ENCODE measurements around the gene TMEM51.

TMEM51 gene

DNA sequence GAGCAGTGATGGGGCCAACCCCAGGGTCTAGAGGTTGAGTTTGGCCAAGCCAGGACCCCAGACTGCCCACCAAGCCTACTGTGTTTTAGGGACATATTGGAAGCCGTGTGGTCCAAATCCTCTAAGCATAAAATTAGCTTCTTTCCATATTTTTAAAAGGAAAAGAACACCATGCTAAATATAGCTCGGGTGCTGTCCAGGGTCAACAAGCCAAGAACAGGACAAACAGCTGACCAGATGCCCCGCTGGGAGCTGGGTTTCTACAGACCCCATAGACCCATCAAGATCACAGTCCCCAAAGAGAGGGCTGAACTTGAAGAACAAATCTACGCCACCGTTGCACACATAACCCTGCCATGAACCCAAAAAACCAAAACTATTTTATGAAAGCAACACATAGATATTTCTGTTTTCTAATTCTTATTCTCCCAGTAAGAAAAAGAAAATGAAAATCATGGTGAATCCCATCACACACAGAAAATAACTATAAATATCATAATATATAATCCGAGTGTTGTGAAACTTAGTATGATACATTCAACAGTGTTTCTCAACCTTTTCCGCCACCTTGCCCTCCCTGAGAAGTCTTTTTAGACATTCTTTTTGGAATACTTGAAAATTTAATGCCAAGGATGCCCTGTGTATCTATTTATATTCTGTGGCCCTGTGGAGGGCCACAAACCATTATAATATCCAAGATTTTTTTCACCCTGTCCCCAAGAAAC is 57.3 kb downstream of the TMEM51 start:
- FAIRE-seq (no peak), DNase-seq (ENCODE audit: extremely low spot score, insufficient read length, low read depth) (no peak)

DNA sequence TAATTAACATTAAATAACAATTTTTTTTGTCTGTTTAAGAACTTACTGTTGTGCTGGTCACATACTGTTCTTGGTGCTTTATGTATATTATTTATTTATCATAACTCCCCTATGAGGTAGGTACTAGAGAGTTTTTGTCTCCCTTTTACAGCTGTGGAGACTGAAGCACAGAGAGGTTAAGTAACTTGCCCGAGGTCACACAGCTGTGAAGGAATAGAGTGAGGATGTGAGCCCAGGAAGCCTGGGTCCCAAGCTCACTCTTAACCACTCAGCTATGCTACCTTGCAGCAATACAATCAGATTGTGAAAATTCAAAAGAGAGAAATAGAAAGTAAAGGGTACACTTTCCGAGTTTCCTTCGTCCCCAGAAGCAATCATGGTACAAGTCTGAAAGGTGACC is 57.9 kb downstream of the TMEM51 start:
- FAIRE-seq, result no peak
- no peak for DNase-seq (ENCODE audit: extremely low spot score, insufficient read length, low read depth)

DNA sequence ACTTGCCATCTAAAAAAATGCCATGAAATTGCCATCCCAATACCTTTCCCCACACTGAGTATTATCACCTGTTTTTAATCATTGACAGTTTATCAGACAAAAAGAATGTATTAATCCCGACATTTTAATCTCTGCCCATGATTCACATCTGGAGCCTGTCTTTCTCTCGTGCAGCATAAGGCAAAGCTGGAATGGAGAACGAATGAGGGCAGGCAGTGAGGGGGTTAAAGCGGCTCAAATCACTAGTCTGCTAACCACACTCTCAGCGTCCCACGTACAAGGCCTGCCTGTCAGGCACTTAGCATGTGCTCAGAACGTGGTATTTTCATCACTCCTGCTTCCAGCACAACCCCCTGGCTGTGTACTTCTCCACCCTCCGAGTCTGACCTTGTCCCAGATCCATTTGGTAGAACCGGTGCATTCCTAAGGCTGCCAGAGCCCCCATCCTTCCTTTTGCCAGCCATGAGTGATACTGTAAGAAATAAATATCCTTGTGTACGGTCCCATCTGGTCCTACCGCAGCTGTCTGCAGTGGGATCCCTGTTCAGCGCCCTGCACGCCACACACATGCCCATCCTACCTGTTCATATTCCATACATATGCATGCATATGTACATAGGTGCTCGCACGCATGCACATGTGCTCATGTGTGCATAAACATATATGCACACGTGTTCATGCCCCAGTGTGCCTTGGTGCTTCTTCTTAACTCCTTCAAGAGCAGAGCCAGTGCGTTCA is 58.8 kb downstream of the TMEM51 start:
- FAIRE-seq (no peak), DNase-seq (ENCODE audit: extremely low spot score, insufficient read length, low read depth) (no peak)

DNA sequence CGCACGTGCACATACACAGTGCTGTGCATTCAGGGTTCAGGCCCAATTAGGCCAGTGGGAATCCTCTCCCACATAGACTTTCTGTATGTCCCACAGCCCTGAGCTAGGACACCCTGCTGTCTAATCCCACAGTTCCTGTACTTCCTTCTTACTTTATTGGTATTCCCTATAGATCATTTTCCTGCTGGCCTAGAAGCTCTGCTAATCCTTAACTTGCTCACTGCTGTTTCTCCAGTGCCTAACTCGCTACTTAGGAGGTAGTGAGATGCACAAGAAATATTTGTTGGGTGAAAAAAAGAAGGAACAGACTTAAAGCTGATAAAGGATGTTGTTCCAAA is 59.4 kb downstream of the TMEM51 start:
- DNase-seq (ENCODE audit: extremely low spot score, insufficient read length, low read depth) (no peak), FAIRE-seq (no peak)

DNA sequence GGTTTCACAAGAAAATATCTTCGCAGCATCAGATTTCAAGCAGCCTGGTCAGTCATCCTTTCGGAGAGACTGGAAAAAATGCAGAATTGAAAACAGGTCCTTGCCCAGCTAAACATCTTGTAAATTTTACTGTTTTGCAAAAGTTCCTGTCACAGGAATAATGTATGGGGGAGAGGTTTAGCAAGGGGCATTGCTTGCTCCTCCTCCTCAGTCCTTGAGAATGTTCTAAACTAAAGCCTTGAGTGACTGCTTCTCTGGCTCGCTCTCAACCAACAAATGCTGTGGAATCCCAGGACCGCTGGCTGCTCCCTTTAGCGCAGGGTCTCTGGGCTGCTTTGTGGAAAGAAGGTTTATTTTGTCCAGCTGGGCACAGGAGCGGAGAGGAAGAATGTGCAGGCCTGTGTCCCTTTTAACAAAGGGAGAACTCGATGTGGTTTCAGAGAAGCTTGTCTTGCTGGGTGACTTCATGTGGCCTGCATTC is 59.8 kb downstream of the TMEM51 start:
- FAIRE-seq, result no peak

DNA sequence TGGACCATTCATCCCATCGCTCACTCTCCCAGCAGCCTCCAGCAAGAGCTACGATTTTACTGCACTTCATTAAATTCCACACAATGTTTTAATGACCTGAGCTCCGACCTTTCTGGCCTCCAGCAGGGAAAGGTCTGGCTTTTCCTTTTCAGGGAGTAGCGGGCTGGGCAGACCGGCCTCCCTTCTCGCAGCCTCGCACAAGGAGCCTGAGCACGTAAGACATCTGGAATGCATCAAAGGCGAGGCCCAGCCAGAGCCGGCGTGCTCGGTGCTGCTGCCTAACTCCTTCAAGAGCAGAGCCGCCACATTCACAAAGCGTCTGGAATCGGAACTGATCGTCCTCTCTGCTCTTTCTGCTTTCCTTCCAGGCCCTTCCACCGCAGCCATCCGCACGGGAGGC is 61.0 kb downstream of the TMEM51 start:
- DNase-seq (ENCODE audit: extremely low spot score, insufficient read length, low read depth), result no peak

More for the DNA sequence above, 59.8 kb downstream of the TMEM51 start:
- no peak for DNase-seq (ENCODE audit: extremely low spot score, insufficient read length, low read depth)

DNA sequence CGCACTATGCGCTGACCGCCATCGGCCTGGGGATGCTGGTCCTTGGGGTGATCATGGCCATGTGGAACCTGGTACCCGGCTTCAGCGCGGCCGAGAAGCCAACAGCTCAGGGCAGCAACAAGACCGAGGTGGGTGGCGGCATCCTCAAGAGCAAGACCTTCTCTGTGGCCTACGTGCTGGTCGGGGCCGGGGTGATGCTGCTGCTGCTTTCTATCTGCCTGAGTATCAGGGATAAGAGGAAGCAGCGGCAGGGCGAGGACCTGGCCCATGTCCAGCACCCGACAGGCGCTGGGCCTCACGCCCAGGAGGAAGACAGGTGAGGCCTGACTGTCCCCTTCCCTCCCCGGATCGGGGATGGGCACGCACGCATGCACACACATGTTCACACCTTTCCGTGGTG is 61.6 kb downstream of the TMEM51 start:
- FAIRE-seq (no peak), DNase-seq (ENCODE audit: extremely low spot score, insufficient read length, low read depth) (no peak)

More for the DNA sequence above, 61.0 kb downstream of the TMEM51 start:
- FAIRE-seq, result no peak

DNA sequence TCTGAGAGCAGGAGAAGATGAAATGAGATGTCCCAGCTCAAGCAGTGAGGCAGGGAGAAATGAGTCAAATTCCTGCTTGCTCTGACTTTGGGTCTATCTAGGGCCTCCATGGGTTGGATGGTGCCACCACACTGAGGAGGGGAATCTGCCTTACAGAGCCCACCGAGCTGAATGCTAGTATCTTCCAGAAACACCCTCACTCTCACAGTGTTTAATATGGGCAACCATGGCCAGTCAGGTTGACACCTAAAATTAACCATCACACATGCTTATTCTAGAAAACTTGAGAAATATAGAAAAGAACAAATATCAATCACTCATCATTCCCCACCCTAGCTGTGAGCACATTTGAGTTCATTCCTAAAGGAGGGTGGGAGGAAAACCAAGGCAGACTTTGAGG is 64.1 kb downstream of the TMEM51 start:
- no peak for FAIRE-seq
- no peak for DNase-seq (ENCODE audit: extremely low spot score, insufficient read length, low read depth)

DNA sequence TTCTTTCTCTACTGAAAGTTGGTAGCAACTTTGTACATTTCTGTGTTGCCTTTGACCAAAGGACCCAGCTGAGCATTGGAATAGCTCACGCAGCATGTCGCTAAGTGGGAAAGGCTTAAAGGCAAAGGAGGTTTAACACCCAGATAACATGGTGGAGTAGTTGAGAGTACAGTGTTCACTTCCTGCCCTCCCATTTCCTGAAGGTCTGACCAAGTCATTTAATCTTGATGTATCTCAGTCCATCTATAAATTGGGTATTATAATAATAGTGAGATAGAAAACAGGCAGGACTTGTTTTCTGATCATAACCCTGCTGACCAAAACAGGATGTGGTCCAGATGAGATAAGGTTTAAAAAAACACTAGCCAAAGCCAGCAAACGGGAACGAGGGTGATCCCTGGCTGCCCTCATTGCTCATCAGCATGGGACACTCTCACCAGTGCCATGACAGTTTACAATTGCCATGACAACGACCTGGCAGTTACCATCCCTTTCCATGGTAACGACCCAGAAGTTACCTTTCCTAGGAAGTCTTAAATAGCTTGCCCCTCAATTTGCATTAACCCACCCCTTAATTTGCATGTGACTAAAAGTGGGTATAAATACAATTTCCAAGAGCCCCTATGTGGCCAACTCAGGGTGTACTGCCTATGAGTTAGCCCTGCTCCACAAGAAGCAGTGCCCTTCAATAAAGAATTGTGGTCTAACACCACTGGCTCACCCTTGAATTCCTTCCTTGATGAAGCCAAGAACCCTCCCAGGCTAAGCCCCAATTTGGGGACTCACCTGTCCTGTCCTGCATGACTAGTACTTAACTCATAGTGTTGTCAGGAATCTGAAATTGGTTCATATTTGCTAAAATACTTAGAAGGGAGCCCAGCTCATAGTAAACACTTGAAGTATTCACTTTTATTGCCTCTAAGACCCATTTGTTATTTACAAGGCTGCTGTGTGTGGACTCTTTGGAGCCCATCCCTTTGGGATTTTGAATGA is 65.0 kb downstream of the TMEM51 start:
- FAIRE-seq (no peak), DNase-seq (ENCODE audit: extremely low spot score, insufficient read length, low read depth) (no peak)

DNA sequence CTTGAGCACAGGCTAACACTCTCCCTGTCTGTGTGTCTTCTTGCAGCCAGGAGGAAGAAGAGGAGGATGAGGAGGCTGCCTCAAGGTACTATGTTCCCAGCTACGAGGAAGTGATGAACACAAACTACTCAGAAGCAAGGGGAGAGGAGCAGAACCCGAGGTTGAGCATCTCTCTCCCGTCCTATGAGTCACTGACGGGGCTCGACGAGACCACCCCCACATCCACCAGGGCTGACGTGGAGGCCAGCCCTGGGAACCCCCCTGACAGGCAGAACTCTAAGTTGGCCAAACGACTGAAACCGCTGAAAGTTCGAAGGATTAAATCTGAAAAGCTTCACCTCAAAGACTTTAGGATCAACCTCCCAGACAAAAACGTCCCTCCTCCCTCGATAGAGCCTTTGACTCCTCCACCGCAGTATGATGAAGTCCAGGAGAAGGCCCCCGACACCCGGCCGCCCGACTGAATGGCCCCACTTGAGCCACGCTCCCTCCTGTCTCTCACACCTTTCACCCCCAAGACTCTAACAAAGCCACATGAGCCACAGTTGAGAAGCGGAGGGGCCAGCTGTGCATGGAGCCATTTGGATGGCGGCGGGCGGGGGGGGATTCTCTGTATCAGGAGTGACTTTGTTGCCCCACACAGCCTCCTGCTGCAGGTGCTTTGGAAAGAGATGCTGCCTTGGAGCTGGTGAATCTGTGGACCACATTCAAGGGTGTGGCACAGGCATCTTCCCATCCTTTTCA is 65.9 kb downstream of the TMEM51 start:
- FAIRE-seq, result no peak
- no peak for DNase-seq (ENCODE audit: extremely low spot score, insufficient read length, low read depth)

DNA sequence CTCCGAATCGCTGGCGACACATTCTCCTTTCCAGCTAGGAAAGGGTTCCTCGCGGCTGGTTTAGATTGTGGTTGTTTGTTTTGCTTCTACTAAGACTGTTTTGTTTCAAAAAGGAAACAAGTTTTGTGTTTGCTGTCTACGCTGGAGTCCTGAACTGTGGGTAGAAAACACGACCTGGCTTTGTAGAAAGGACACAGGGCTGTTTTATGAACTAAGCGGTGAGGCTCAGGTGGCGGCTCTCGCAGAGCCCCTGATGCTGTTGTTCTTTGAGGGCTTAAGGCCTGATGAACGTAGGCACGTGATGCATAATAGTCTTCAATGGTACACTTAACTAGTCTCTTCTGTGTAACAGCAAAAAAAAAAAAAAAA is 66.5 kb downstream of the TMEM51 start:
- FAIRE-seq (no peak), DNase-seq (ENCODE audit: extremely low spot score, insufficient read length, low read depth) (no peak)

DNA sequence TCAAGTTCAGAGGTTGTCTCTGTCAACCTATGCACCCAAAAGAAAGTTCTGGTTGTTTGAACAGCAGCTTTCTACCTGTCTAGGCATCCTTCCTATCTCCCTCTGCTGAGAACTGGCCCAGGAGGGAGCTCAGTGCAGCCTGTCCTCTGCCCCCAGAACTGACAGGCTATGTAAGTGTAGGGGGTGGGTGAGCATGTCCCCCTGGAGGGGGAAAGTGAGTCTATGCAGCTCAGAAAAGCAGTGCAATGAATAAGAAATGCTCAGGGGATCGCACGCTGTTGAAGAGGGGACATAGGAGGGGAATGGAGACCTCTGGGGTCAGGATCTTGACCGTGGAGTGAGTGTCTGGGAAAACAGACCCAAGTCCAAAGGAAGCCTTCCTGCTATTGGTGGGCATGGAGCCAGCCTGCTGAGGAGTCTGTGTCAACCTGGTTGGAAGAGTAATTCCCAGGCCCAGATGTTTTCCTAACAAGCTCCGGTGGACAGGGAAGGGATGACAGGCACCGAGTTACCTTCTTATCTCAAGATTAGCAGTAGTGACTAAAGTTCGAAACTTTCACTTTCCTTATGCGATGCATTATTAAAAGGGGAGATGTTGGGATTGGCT is 67.4 kb downstream of the TMEM51 start:
- no peak for FAIRE-seq
- no peak for DNase-seq (ENCODE audit: extremely low spot score, insufficient read length, low read depth)

DNA sequence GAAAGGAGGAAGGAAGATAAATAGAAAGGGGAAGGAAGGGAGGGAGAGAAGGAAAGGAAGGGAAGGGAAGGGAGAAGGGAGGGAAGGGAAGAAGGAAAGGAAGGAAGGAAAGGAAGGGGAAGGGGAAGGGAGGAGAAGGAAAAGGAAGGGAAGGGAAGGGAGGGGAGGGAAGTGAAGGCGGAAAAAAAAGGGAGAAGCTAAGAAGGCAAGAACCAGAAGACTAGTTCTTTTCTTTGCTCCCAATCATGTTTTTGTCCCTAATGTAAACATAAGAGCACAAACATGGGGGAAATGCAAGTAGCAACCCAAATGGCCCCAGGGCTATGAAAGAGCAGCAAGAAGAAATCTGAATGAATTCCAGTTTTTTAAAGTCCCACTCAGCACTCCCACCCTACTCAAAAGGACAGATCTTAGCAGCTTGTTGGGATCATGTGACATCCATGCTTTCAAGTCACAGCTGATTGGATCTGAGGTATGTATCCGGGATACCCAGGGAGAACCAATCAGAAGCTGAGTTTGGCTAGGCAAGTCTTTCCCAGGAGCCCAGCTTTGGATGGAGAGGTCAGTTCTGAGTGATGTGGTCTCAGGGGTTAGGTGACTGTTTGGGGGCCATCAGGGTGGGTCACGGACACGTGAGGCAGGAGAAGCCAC is 69.2 kb downstream of the TMEM51 start:
- FAIRE-seq, result no peak
- DNase-seq (ENCODE audit: extremely low spot score, insufficient read length, low read depth), result no peak

DNA sequence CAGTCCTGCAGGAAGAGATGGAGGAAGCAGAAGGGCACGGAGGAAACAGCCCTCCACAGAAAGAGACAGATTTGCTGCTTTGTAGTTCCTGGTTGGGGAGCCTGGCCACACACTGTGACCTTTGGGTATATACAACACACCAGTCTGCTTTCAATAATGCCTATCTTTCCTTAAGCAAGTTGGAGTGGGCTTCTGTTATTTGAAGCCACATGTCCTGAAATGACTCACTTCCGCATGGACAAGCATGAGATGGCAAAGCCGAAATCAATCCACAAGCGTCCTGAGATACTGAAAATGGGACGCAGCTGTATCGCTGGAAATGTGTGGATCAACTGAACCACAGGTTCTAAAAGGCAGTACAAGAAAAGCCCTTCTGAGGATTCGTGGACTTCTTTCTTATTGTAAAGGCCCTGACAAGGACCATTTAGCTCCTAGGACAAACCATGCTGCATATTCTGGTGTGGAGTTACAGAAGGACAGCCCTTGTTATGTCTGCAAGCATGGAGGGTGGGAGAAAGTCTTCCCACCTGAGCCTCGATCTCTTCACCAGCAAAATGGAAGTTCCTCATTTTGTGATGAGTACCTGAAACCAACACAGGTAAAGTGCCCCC is 70.8 kb downstream of the TMEM51 start:
- no peak for DNase-seq (ENCODE audit: extremely low spot score, insufficient read length, low read depth)
- FAIRE-seq, result peak; percentile 59

DNA sequence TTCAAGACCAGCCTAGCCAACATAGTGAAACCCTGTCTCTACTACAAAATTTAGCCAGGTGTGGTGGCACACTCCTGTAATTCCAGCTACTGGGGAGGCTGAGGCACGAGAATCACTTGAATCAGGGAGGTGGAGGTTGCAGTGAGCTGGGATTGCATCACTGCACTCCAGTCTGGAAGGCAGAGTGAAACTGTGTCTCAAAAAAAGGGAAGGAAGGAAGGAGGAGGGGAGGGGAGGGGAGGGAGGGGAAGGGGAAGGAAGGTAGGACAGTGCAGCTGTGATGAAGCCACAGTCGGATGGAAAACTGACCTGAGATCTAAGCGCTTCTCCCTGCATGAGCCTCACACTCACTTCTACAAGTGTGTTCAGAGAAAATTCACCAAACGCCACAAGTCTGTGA is 71.4 kb downstream of the TMEM51 start:
- FAIRE-seq, result no peak

DNA sequence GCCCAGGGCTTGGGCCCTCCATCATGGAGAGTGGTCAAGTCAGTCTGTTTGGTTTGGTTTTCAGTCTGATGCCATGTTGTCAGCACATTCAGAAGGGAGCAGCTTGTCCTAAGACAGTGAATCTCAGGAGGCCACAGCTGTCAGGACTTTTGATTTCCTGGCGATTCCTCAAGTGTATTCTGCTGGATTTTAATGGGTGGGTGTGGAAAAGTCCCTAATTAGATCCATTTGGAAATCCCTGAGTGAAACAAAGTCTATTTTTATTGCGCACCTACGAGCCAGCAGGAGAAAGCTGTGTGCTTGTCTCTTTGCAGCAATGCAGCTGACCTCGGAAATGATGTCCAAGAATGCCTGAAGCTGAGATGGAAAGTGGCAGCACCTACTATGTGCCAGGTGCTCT is 71.9 kb downstream of the TMEM51 start:
- DNase-seq (ENCODE audit: extremely low spot score, insufficient read length, low read depth) (no peak), FAIRE-seq (no peak)

More for the DNA sequence above, 71.4 kb downstream of the TMEM51 start:
- DNase-seq (ENCODE audit: extremely low spot score, insufficient read length, low read depth), result no peak

DNA sequence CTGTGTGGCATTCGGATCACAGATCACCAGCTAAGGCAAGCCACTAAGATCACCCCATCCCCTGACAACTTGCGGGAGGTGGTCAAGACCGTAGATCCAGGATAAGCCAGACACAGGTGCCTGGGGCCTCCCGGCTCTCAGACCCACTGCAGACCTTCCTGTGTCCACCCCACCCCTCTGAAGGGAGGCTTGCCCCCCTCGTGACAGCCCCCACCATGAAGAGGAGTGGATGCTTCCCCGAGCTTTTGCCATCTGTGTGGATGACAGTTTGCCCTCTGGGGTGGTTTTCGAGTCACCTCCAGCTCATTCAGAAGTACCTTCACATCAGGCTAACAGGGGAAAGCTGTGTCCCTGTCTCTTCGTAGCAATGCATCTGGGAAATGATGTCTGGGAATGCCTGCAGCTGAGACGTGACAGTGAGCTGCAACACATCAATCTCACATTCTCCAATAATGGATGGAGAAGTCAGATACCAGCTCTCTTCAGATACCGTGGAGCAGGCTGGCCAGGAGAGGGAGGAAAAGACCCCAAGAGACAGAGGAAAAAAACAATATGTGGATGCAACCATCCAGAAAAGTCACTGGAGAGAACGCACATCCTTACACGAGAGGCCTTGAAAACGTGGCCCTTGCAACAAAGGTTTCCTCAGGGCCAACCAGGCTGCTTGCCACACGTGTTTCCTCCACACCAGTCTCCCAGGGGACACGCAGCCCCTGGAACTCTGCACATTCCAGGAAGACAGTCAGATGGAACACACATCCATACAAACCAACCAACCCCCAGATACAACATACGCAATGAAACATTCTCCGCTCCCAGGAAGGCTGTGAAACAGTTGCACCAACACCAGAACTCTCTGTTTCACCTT is 73.1 kb downstream of the TMEM51 start:
- no peak for DNase-seq (ENCODE audit: extremely low spot score, insufficient read length, low read depth)
- no peak for FAIRE-seq

DNA sequence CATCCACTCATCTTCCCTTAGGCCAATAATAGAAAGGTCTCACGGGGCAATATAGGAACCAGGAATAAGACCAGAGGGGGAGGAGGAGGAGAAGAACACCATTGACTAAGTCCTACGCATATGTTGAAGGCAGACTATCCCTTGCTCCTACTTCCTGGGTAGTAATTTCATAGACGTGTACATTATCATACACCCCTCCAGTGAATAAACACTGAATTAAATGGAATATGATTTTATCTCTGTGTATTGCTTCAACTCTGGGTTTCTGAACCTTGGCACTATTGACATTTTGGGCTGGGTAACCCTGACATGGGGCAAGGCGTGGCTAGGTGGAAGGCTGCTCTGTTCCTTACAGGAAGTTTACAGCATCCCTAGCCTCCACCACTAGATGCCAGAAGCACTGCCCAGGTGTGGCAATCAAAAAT is 76.2 kb downstream of the TMEM51 start:
- FAIRE-seq (no peak), DNase-seq (ENCODE audit: extremely low spot score, insufficient read length, low read depth) (no peak)

Data from GM18507 (cell line).